Dermis blood vessel endothelial cell (primary cell): ENCODE results near the gene GALNT9. TPM values are rescaled to one million over a fixed set of nuclear protein-coding genes. Genes with fewer than 3 reads are reported as not detected.
"Not testable (repeated sequence)": the region's sequence is repeated elsewhere in the genome, so short reads cannot be mapped to it uniquely, and the experiment has no call there.

ENCODE experiments used
- DNase-seq: peaks from one replicate; pipeline ENCODE4 v3.0.0; 2010
- total RNA-seq: library from RNA; depleted of rRNA; stranded (reverse); fragments of >200 nt; gene quantifications from 2 replicates; pipeline ENCODE4 v1.2.3, GENCODE V29; 2014

Gene GALNT9
- total RNA-seq, 1 donor from 2014 or later, result 0.17 TPM

- no peak for DNase-seq
Observed at GRCh38 chr12:132247718-132248452, 81.5 kb downstream of the GALNT9 start.

- DNase-seq, result no peak
Observed at GRCh38 chr12:132246997-132247717, 82.2 kb downstream of the GALNT9 start.

GRCh38 chr12:132245521-132246101 is 83.8 kb downstream of the GALNT9 start:
- no peak for DNase-seq

GRCh38 chr12:132244724-132245295 is 84.6 kb downstream of the GALNT9 start:
- no peak for DNase-seq

- DNase-seq, result no peak
Observed at GRCh38 chr12:132243596-132244310, 85.6 kb downstream of the GALNT9 start.

GRCh38 chr12:132243171-132243570 is 86.2 kb downstream of the GALNT9 start:
- not testable (repeated sequence) for DNase-seq

- not testable (repeated sequence) for DNase-seq
Observed at GRCh38 chr12:132240669-132241007, 88.8 kb downstream of the GALNT9 start.

- no peak for DNase-seq
Observed at GRCh38 chr12:132239796-132240668, 89.4 kb downstream of the GALNT9 start.

- no peak for DNase-seq
Observed at GRCh38 chr12:132239392-132239791, 90.0 kb downstream of the GALNT9 start.

GRCh38 chr12:132238884-132239283 is 90.5 kb downstream of the GALNT9 start:
- no peak for DNase-seq

GRCh38 chr12:132238488-132238854 is 90.9 kb downstream of the GALNT9 start:
- DNase-seq, result peak; percentile 5

- DNase-seq, result no peak
Observed at GRCh38 chr12:132237772-132238487, 91.5 kb downstream of the GALNT9 start.

- DNase-seq, result no peak
Observed at GRCh38 chr12:132236930-132237771, 92.2 kb downstream of the GALNT9 start.

GRCh38 chr12:132236129-132236929 is 93.1 kb downstream of the GALNT9 start:
- DNase-seq, result no peak

GRCh38 chr12:132235116-132235820 is 94.1 kb downstream of the GALNT9 start:
- no peak for DNase-seq

GRCh38 chr12:132230381-132230780 is 99.0 kb downstream of the GALNT9 start:
- DNase-seq, result no peak

GRCh38 chr12:132229926-132230325 is 99.5 kb downstream of the GALNT9 start:
- DNase-seq, result no peak

- DNase-seq, result no peak
Observed at GRCh38 chr12:132229193-132229760, 100.1 kb downstream of the GALNT9 start.
